K562 (cell line): ENCODE data around the gene DTNBP1. TPM values are rescaled to one million over a fixed set of nuclear protein-coding genes. Genes with fewer than 3 reads are reported as not detected.

Source experiments
- ATAC-seq: fragments of 200-7000 bp; cut with Tn5 transposase; 3 replicates; pipeline ENCODE4 v1.9.1; 2020; ENCODE audit warnings: moderate library complexity
- BruUV-seq: library from RNA; stranded (reverse); fragments of 400-500 nt; replicated peaks from 2 replicates; lab custom pipeline; 2021; lab: Mats Ljungman, UMichigan
- CTCF ChIA-PET: fragments of 300-600 bp; formaldehyde crosslinking; extraction: SDS; loops from one replicate; lab custom pipeline; 2021; ENCODE audit warnings: low intra/inter-chr PET ratio; lab: Yijun Ruan, JAX
- POLR2A ChIA-PET: fragments of 300-600, 350-650 bp; sonication (Branson Sonifier 250); formaldehyde crosslinking; extraction: SDS; loops from one replicate; lab custom pipeline; 2021; ENCODE audit warnings: antibody characterized with exemption, inconsistent platforms; lab: Yijun Ruan, JAX
- DNase-seq, 4 experiments: peaks; one replicate each; pipeline versions ENCODE4 v3.0.0 to v3.0.0-alpha.2; 2011 to 2018; ENCODE audit warnings: low spot score in 3 of 4, mixed read lengths in 3 of 4; ENCODE audit errors: extremely low read depth in 1 of 4
- FAIRE-seq: peaks from 2 replicates; lab custom pipeline; 2011; peaks lifted over from hg19 to GRCh38; lab: Jason Lieb, UNC
- H2AFZ ChIP-seq: 2 replicates; pipeline ENCODE4 v1.6.0; 2011; ENCODE audit warnings: low read depth, low read length, control low read depth, inconsistent platforms
- H3K27ac ChIP-seq: fragments of 200-600 bp; 3 replicates; pipeline ENCODE4 v1.8.0; 2011; ENCODE audit warnings: low read depth, mild to moderate bottlenecking, control low read depth, inconsistent platforms, low read length, moderate library complexity, mixed read lengths; ENCODE audit errors: extremely low read depth
- H3K27me3 ChIP-seq, 2 experiments: fragments of 300-600 bp in 1 of 2; 2 replicates in 1 of 2; 3 replicates in 1 of 2; pipeline versions ENCODE4 v1.6.0 to v1.8.0; 2011; ENCODE audit warnings: inconsistent platforms in 2 of 2, low read length in 2 of 2, mild to moderate bottlenecking in 1 of 2, mixed read lengths in 1 of 2, moderate library complexity in 1 of 2; ENCODE audit not compliant: control insufficient read depth in 2 of 2, insufficient read depth in 2 of 2
- H3K36me3 ChIP-seq: fragments of 300-600 bp; 3 replicates; pipeline ENCODE4 v1.8.0; 2011; ENCODE audit warnings: mild to moderate bottlenecking, low read length, inconsistent platforms; ENCODE audit not compliant: control insufficient read depth, insufficient read depth
- H3K4me1 ChIP-seq, 2 experiments: fragments of 200-600 bp in 1 of 2; replicated peaks in 1 of 2; 2 replicates in 1 of 2; 3 replicates in 1 of 2; pipeline versions ENCODE4 v1.5.1 to v1.8.0; 2011; ENCODE audit warnings: inconsistent platforms in 2 of 2, low read length in 2 of 2, mild to moderate bottlenecking in 1 of 2, mixed read lengths in 1 of 2, moderate library complexity in 1 of 2; ENCODE audit not compliant: control insufficient read depth in 2 of 2, insufficient read depth in 2 of 2
- H3K4me2 ChIP-seq: 2 replicates; pipeline ENCODE4 v1.6.1; 2011; ENCODE audit warnings: low read length, control low read depth, inconsistent platforms, mixed read lengths; ENCODE audit not compliant: insufficient read depth
- H3K4me3 ChIP-seq: fragments of 200-600 bp; sonication (generic), shearing (Covaris generic); 2 replicates; pipeline ENCODE4 v1.5.1; 2016; ENCODE audit warnings: control low read depth, inconsistent platforms
- H3K79me2 ChIP-seq: fragments of 200-600 bp; 3 replicates; pipeline ENCODE4 v1.8.0; 2011; ENCODE audit warnings: low read length, inconsistent platforms; ENCODE audit not compliant: control insufficient read depth, insufficient read depth
- H3K9ac ChIP-seq, 2 experiments: 2 replicates each; pipeline versions ENCODE4 v1.6.0 to v1.6.1; 2011; ENCODE audit warnings: low read depth in 2 of 2, low read length in 2 of 2, control low read depth in 1 of 2, inconsistent platforms in 1 of 2, mild to moderate bottlenecking in 1 of 2, mixed read lengths in 1 of 2; ENCODE audit not compliant: insufficient read depth in 1 of 2
- H3K9me1 ChIP-seq: one replicate; pipeline ENCODE4 v1.6.0; 2011; ENCODE audit warnings: inconsistent platforms, mild to moderate bottlenecking, low read length, moderate library complexity; ENCODE audit not compliant: control insufficient read depth, insufficient read depth
- H3K9me3 ChIP-seq: replicated peaks from 2 replicates; pipeline ENCODE4 v1.5.1; 2011; ENCODE audit warnings: low read depth, low read length, inconsistent platforms; ENCODE audit not compliant: control insufficient read depth, insufficient read depth
- H4K20me1 ChIP-seq: replicated peaks from 2 replicates; pipeline ENCODE4 v1.6.1; 2011; ENCODE audit warnings: low read length, inconsistent platforms, mixed read lengths; ENCODE audit not compliant: control insufficient read depth, insufficient read depth
- E2F4 ChIP-seq: sonication (generic); formaldehyde crosslinking; IDR thresholded peaks from 2 replicates; pipeline ENCODE4 v1.8.0; 2022; ENCODE audit warnings: mild to moderate bottlenecking, low read depth, missing genetic modification reagents
- FOSL1 ChIP-seq: fragments of 200-800 bp; sonication (Bioruptor generic); conservative IDR thresholded peaks from 2 replicates; pipeline ENCODE4 v1.6.1; 2016; ENCODE audit warnings: missing genetic modification characterization, missing compliant biosample characterization
- POLR2AphosphoS5 ChIP-seq: IDR thresholded peaks from 2 replicates; pipeline ENCODE4 v1.6.1; 2011; ENCODE audit warnings: mild to moderate bottlenecking, low read depth, low read length, moderate library complexity; ENCODE audit not compliant: control insufficient read depth, insufficient read depth
- TGIF2 ChIP-seq: sonication (generic); formaldehyde crosslinking; IDR thresholded peaks from 2 replicates; pipeline ENCODE4 v1.8.1; 2022; ENCODE audit warnings: mild to moderate bottlenecking, missing genetic modification reagents, moderate library complexity
- THRB ChIP-seq: fragments of 450-650 bp; formaldehyde crosslinking; conservative IDR thresholded peaks from 2 replicates; pipeline ENCODE4 v1.4.0; 2022; ENCODE audit warnings: mild to moderate bottlenecking, missing genetic modification characterization
- ZNF197 ChIP-seq: fragments of 200-800 bp; sonication (Bioruptor generic); IDR thresholded peaks from 2 replicates; pipeline ENCODE4 v1.6.1; 2016; ENCODE audit warnings: low read depth, missing genetic modification characterization, missing compliant biosample characterization
- ZNF24 ChIP-seq: fragments of 450-650 bp; IDR thresholded peaks from 2 replicates; pipeline ENCODE4 v1.6.1; 2016
- ZNF77 ChIP-seq: fragments of 250-450 bp; sonication (Bioruptor Pico); IDR thresholded peaks from 2 replicates; pipeline ENCODE4 v1.5.0; 2020
- ZNF79 ChIP-seq: fragments of 250-450 bp; sonication (Bioruptor Pico); IDR thresholded peaks from 2 replicates; pipeline ENCODE4 v1.4.0; 2020; ENCODE audit warnings: low read depth, mild to moderate bottlenecking, moderate library complexity
- WGBS: fragments of 100-300 bp; shearing (Covaris generic); methylation state at CpG from one replicate; pipeline ENCODE4 v1.1.6; 2016; ENCODE audit warnings: low coverage, mixed read lengths; ENCODE audit not compliant: insufficient coverage; ENCODE audit errors: missing lambda C conversion rate; 5-methylcytosine and 5-hydroxymethylcytosine counted together
- in situ Hi-C: fragments of 300-500 bp; cut with MboI; formaldehyde crosslinking; loops from 4 replicates; pipeline ENCODE4 v1.15.0; 2018; ENCODE audit warnings: inconsistent platforms, mixed read lengths
- intact Hi-C: fragments of 100-400 bp; cut with micrococcal nuclease; formaldehyde crosslinking; loops from 2 replicates; pipeline ENCODE4 v1.14.2; 2022
- polyA plus RNA-seq, 8 experiments: library from polyadenylated mRNA; depleted of rRNA in 4 of 8; stranded (reverse) in 5 of 8; unstranded in 3 of 8; fragments of >200 nt; fragmentation: Nextera tagmentation in 2 of 8; fragmentation: Illumina TruSeq in 1 of 8; extraction: Ambion mirVana in 2 of 8; extraction: Trizol in 1 of 8; gene quantifications; 2 replicates each; pipeline versions ENCODE4 v1.2.1 to v1.2.3, GENCODE V29; 2011 to 2014; ENCODE audit warnings: inconsistent platforms in 1 of 8, missing spikeins in 1 of 8
- total RNA-seq, 7 experiments: library from RNA; depleted of rRNA in 6 of 7; stranded (reverse); fragments of >200 nt in 6 of 7; fragmentation: Illumina TruSeq in 2 of 7; extraction: Trizol in 2 of 7; gene quantifications; 2 replicates each; pipeline versions ENCODE4 v1.2.1 to v1.2.3, GENCODE V29; 2011 to 2021; ENCODE audit warnings: low replicate concordance in 1 of 7

DTNBP1 gene
- total and polyA plus RNA-seq, 9 of the 15 experiments (the other 6 are each of a cell fraction or from before 2014, with no cell fraction given) = 16.7 to 54.5 (median 21.4) TPM

- H3K9me3 ChIP-seq = no peaks in the 10 kb centered on the region
- intact Hi-C loops = no loop called here
- FAIRE-seq = no peak
Observed at GRCh38 chr6:15515226-15515625, 147.6 kb downstream of the DTNBP1 start.

More at GRCh38 chr6:15515226-15515625, 147.6 kb downstream of the DTNBP1 start:
- 98% methylated on average over 6 of the region's 6 CpGs for WGBS
- no peaks in the 10 kb centered on the region for H3K27me3 ChIP-seq
- H3K4me3 ChIP-seq = no peak overlapping the region
- H3K36me3 ChIP-seq = peaks cover 92% of the 10 kb centered on the region; the same call in 2 of the 3 replicates
- peaks cover 5% of the 10 kb centered on the region; the same call in 1 of the 3 replicates for H3K79me2 ChIP-seq
- H2AFZ ChIP-seq = no peak overlapping the region
- H3K4me2 ChIP-seq = no peak overlapping the region
- POLR2A ChIA-PET = interaction anchor here (0.7 to 1.0 kb wide), 2 partner anchors 12 to 669 kb away, joined by 3 to 4 read pairs; no protein-coding TSS in a partner anchor
- DNase-seq = no peak
- no peaks in the 10 kb centered on the region for H4K20me1 ChIP-seq
- H3K9me1 ChIP-seq = no peaks in the 10 kb centered on the region
- no peak overlapping the region for H3K9ac ChIP-seq
- no TSS peak for BruUV-seq
- no peak for ATAC-seq
- in situ Hi-C loops = no loop called here
- peaks cover 6 to 32% of the 10 kb centered on the region in 2 experiments; a peak in 4 of 5 replicates for H3K4me1 ChIP-seq
- no peak overlapping the region for H3K27ac ChIP-seq
- CTCF ChIA-PET = no interaction called here
- TF ChIP-seq ZNF79 (CRISPR knock-in tag) (no peak), THRB (CRISPR knock-in tag) (no peak), ZNF197 (no peak), POLR2AphosphoS5 (no peak), ZNF24 (no peak), FOSL1 (tag) (no peak), TGIF2 (CRISPR knock-in tag) (no peak), ZNF77 (CRISPR knock-in tag) (no peak), E2F4 (CRISPR knock-in tag) (no peak)
- TF ChIP-seq, all 486 proteins: peak for 0
